ENCODE data around the gene KLHDC7A.

- TF ChIP-seq CTCF (IDR thresholded peaks at IDR 0.05) (no peak), POLR2A (IDR thresholded peaks at IDR 0.05) (no peak), EP300 (IDR thresholded peaks at IDR 0.05) (no peak), POLR2AphosphoS5 (IDR thresholded peaks at IDR 0.05) (no peak)
These were observed 27.4 kb downstream of the KLHDC7A start for GRCh38 chr1:18508084-18508483.

Measured in suprapubic skin (tissue), 4 donors.